Neural progenitor cell (in vitro differentiated cells): Measurements from ENCODE around the gene TRIO.

Source experiments
- EZH2phosphoT487 ChIP-seq: fragments of 200-600 bp; sonication (generic); IDR thresholded peaks from 2 replicates; pipeline ENCODE4 v1.6.1; 2017; ENCODE audit warnings: antibody characterized with exemption
- TF ChIP-seq, protein P1 (sequence below): fragments of 200-600 bp; sonication (generic); IDR thresholded peaks from 2 replicates; pipeline ENCODE4 v1.5.1; 2017; ENCODE audit warnings: antibody characterized with exemption, mild to moderate bottlenecking

GRCh38 chr5:14243766-14244165 lies 100.6 kb downstream of the TRIO start:
- TF ChIP-seq, protein P1, sequence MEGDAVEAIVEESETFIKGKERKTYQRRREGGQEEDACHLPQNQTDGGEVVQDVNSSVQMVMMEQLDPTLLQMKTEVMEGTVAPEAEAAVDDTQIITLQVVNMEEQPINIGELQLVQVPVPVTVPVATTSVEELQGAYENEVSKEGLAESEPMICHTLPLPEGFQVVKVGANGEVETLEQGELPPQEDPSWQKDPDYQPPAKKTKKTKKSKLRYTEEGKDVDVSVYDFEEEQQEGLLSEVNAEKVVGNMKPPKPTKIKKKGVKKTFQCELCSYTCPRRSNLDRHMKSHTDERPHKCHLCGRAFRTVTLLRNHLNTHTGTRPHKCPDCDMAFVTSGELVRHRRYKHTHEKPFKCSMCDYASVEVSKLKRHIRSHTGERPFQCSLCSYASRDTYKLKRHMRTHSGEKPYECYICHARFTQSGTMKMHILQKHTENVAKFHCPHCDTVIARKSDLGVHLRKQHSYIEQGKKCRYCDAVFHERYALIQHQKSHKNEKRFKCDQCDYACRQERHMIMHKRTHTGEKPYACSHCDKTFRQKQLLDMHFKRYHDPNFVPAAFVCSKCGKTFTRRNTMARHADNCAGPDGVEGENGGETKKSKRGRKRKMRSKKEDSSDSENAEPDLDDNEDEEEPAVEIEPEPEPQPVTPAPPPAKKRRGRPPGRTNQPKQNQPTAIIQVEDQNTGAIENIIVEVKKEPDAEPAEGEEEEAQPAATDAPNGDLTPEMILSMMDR = no peak
- no peak for TF ChIP-seq EZH2phosphoT487
